GM23338 (cell line): Measurements from ENCODE around the gene PSMD11.

Experiments used
- CREB1 ChIP-seq: fragments of 250-450 bp; sonication (Bioruptor Pico); IDR thresholded peaks from 2 replicates; pipeline ENCODE4 v1.5.0; 2020; ENCODE audit warnings: low read depth, mild to moderate bottlenecking, moderate library complexity
- EZH2 ChIP-seq: fragments of 200-600 bp; sonication (generic); IDR thresholded peaks from one replicate; pipeline ENCODE4 v1.8.0; 2017; ENCODE audit warnings: antibody characterized with exemption, mild to moderate bottlenecking, low read depth; ENCODE audit not compliant: unreplicated experiment
- EZH2phosphoT487 ChIP-seq: fragments of 200-600 bp; sonication (generic); IDR thresholded peaks from one replicate; pipeline ENCODE4 v1.8.1; 2018; ENCODE audit warnings: antibody characterized with exemption; ENCODE audit not compliant: unreplicated experiment
- JUNB ChIP-seq: IDR thresholded peaks from one replicate; pipeline ENCODE4 v1.6.1; 2016; ENCODE audit warnings: antibody characterized with exemption; ENCODE audit not compliant: unreplicated experiment
- STAT1 ChIP-seq: IDR thresholded peaks from one replicate; pipeline ENCODE4 v1.6.1; 2016; ENCODE audit warnings: antibody characterized with exemption; ENCODE audit not compliant: unreplicated experiment
- TF ChIP-seq, protein P1 (sequence below), 2 experiments: fragments of 200-600 bp in 1 of 2; sonication (generic) in 1 of 2; conservative IDR thresholded peaks; 2 replicates each; pipeline versions ENCODE4 v1.5.1 to v1.6.1; 2016 to 2017; ENCODE audit warnings: antibody characterized with exemption in 2 of 2, low read depth in 2 of 2, mild to moderate bottlenecking in 2 of 2, moderate library complexity in 1 of 2
- TF ChIP-seq, protein P2 (sequence below): IDR thresholded peaks from one replicate; pipeline ENCODE4 v1.6.1; 2018; ENCODE audit warnings: antibody characterized with exemption; ENCODE audit not compliant: unreplicated experiment

DNA sequence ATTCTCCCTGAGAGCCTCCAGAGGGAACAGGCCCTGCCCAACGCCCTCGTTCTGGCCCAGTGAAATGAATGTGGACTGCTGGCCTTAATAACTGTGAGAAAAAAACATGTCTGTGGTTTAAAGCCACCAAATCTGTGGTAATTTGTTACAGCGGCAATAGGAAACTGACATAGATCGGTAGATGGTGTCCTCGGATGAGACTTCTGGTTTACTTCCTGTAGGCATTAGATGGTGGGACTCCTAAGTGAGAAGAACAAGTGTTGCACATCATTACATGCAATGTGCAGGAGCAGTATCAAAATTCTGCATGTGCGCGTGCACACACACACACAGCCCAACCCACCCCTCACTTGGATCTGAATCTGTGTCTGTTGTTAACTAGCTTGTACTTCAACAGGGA, 84.5 kb downstream of the PSMD11 start:
- TF ChIP-seq, protein P1, sequence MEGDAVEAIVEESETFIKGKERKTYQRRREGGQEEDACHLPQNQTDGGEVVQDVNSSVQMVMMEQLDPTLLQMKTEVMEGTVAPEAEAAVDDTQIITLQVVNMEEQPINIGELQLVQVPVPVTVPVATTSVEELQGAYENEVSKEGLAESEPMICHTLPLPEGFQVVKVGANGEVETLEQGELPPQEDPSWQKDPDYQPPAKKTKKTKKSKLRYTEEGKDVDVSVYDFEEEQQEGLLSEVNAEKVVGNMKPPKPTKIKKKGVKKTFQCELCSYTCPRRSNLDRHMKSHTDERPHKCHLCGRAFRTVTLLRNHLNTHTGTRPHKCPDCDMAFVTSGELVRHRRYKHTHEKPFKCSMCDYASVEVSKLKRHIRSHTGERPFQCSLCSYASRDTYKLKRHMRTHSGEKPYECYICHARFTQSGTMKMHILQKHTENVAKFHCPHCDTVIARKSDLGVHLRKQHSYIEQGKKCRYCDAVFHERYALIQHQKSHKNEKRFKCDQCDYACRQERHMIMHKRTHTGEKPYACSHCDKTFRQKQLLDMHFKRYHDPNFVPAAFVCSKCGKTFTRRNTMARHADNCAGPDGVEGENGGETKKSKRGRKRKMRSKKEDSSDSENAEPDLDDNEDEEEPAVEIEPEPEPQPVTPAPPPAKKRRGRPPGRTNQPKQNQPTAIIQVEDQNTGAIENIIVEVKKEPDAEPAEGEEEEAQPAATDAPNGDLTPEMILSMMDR (conservative IDR thresholded peaks at IDR 0.05; ENCODE audit: low read depth in 2 of 2) = no peak
- TF ChIP-seq CREB1 (CRISPR knock-in tag) (no peak), EZH2 (no peak), STAT1 (no peak), JUNB (no peak), EZH2phosphoT487 (no peak)
- TF ChIP-seq, protein P2, sequence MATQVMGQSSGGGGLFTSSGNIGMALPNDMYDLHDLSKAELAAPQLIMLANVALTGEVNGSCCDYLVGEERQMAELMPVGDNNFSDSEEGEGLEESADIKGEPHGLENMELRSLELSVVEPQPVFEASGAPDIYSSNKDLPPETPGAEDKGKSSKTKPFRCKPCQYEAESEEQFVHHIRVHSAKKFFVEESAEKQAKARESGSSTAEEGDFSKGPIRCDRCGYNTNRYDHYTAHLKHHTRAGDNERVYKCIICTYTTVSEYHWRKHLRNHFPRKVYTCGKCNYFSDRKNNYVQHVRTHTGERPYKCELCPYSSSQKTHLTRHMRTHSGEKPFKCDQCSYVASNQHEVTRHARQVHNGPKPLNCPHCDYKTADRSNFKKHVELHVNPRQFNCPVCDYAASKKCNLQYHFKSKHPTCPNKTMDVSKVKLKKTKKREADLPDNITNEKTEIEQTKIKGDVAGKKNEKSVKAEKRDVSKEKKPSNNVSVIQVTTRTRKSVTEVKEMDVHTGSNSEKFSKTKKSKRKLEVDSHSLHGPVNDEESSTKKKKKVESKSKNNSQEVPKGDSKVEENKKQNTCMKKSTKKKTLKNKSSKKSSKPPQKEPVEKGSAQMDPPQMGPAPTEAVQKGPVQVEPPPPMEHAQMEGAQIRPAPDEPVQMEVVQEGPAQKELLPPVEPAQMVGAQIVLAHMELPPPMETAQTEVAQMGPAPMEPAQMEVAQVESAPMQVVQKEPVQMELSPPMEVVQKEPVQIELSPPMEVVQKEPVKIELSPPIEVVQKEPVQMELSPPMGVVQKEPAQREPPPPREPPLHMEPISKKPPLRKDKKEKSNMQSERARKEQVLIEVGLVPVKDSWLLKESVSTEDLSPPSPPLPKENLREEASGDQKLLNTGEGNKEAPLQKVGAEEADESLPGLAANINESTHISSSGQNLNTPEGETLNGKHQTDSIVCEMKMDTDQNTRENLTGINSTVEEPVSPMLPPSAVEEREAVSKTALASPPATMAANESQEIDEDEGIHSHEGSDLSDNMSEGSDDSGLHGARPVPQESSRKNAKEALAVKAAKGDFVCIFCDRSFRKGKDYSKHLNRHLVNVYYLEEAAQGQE = no peak
